Measurements from ENCODE around the gene GPRC5A. TPM values are rescaled to one million over a fixed set of nuclear protein-coding genes. Genes with fewer than 3 reads are reported as not detected.

GPRC5A gene
- total and polyA plus RNA-seq, 10 of the 15 experiments (the other 5 are each of a cell fraction or from before 2014, with no cell fraction given), result 0.10 to 2.8 (median 1.1) TPM

- TF ChIP-seq ZBTB4 (CRISPR knock-in tag; IDR thresholded peaks at IDR 0.05), result no peak
These were observed 9.9 kb downstream of the GPRC5A start (continued) for GRCh38 chr12:12901158-12901791.

- ChIA-PET SMC1A (ENCODE audit: uncharacterized antibody, unreplicated experiment) (no interaction called here), RAD21 (ENCODE audit: unreplicated experiment) (no interaction called here), POLR2A (no interaction called here), CTCF (no interaction called here)
- Histone ChIP-seq H3K79me2 (ENCODE audit: control insufficient read depth, insufficient read depth, low read length) (no peaks in the 10 kb centered on the region), H2AFZ (ENCODE audit: control insufficient read depth, low read depth, low read length) (no peak overlapping the region), H3K9ac (ENCODE audit: control insufficient read depth, insufficient read depth, low read length) (no peak overlapping the region), H3K27me3 (replicated peaks in 1 of 2; ENCODE audit: control insufficient read depth in 2 of 2, insufficient read depth in 2 of 2, low read length in 1 of 2) (peaks cover 0 to 3% of the 10 kb centered on the region in 2 experiments; a peak in 1 of 4 replicates), H3K4me2 (ENCODE audit: control insufficient read depth, insufficient read depth) (no peak overlapping the region), H4K20me1 (ENCODE audit: control insufficient read depth, insufficient read depth) (no peaks in the 10 kb centered on the region), H3K9me3 (replicated peaks; ENCODE audit: control insufficient read depth, insufficient read depth, low read length) (no peaks in the 10 kb centered on the region), H3K27ac (ENCODE audit: control insufficient read depth, insufficient read depth) (no peak overlapping the region), H3K36me3 (ENCODE audit: control insufficient read depth in 2 of 2, insufficient read depth in 2 of 2, low read length in 1 of 2) (no peaks in the 10 kb centered on the region), H3K4me3 (no peak overlapping the region), H3K4me1 (ENCODE audit: control insufficient read depth, insufficient read depth, low read length) (no peaks in the 10 kb centered on the region)
- TF ChIP-seq IRF4 (IDR thresholded peaks at IDR 0.05; ENCODE audit: low read depth, low read length), result no peak
- no peak for TF ChIP-seq EP300 (IDR thresholded peaks at IDR 0.05; ENCODE audit: borderline replicate concordance in 1 of 2, control insufficient read depth in 1 of 2, low read depth in 2 of 2, low read length in 2 of 2)
- no peak for TF ChIP-seq ZNF217 (IDR thresholded peaks at IDR 0.05)
- in situ Hi-C loops (cut with MboI), result no loop called here
- FAIRE-seq, result no peak
- BruUV-seq (replicated peaks), result no TSS peak
- no peak for DNase-seq (ENCODE audit: low read depth, low spot score)
- no peak for ATAC-seq
- intact Hi-C loops (cut with micrococcal nuclease; ENCODE audit: unreplicated experiment), result no loop called here
These were observed 10.7 kb downstream of the GPRC5A start for GRCh38 chr12:12902036-12902435.

All from GM12878 (cell line).